ENCODE measurements around the gene KCNA5.

- TF ChIP-seq CTCF (IDR thresholded peaks at IDR 0.05) (no peak), POLR2A (IDR thresholded peaks at IDR 0.05) (no peak)
These were observed 4.0 kb downstream of the KCNA5 start for GRCh38 chr12:5047729-5048128.
